Neural cell (in vitro differentiated cells): ENCODE data around the gene LDAH.

Source experiments
- CTCF ChIP-seq: fragments of 450-650 bp; IDR thresholded peaks from 2 replicates; pipeline ENCODE4 v1.5.1; 2014; ENCODE audit warnings: antibody characterized with exemption, mild to moderate bottlenecking, moderate library complexity; ENCODE audit not compliant: poor library complexity, severe bottlenecking
- POLR2AphosphoS5 ChIP-seq: IDR thresholded peaks from 2 replicates; pipeline ENCODE4 v1.6.1; 2012
- RAD21 ChIP-seq: fragments of 450-650 bp; conservative IDR thresholded peaks from 2 replicates; pipeline ENCODE4 v1.6.1; 2014; ENCODE audit warnings: antibody characterized with exemption, mild to moderate bottlenecking, moderate library complexity

GRCh38 chr2:20642055-20642971 lies 180.6 kb downstream of the LDAH start:
- no peak for TF ChIP-seq POLR2AphosphoS5
- peak; percentile 94 for TF ChIP-seq CTCF
- TF ChIP-seq RAD21: peak; percentile 94
